IMR-90 (cell line): ENCODE measurements around the gene PDIA2. TPM values are rescaled to one million over a fixed set of nuclear protein-coding genes. Genes with fewer than 3 reads are reported as not detected.
"Not testable (repeated sequence)": the region's sequence is repeated elsewhere in the genome, so short reads cannot be mapped to it uniquely, and the experiment has no call there.

Experiments used
- ATAC-seq: fragments of 200-7000 bp; cut with Tn5 transposase; 2 replicates; pipeline ENCODE4 v1.9.1; 2020; ENCODE audit warnings: low read depth, mild to moderate bottlenecking, moderate library complexity
- BruUV-seq: library from RNA; stranded (reverse); fragments of 400-500 nt; replicated peaks from 2 replicates; lab custom pipeline; 2021; lab: Mats Ljungman, UMichigan
- CTCF ChIA-PET: fragments of 300-600 bp; formaldehyde crosslinking; extraction: SDS; loops from one replicate; lab custom pipeline; 2021; ENCODE audit warnings: antibody characterized with exemption; lab: Yijun Ruan, JAX
- POLR2A ChIA-PET: fragments of 300-600 bp; sonication (Branson Sonifier 250); formaldehyde crosslinking; loops from one replicate; lab custom pipeline; 2022; ENCODE audit warnings: antibody characterized with exemption; ENCODE audit not compliant: unreplicated experiment; lab: Charles Lee
- DNase-seq: peaks from one replicate; pipeline ENCODE4 v3.0.0; 2013
- H2AFZ ChIP-seq: replicated peaks from 2 replicates; pipeline ENCODE3; 2013; ENCODE audit warnings: low read length, mild to moderate bottlenecking; ENCODE audit not compliant: poor library complexity
- H2AK5ac ChIP-seq: 2 replicates; pipeline ENCODE4 v1.6.1; 2013; ENCODE audit warnings: low read depth, low read length, inconsistent platforms
- H2AK9ac ChIP-seq: replicated peaks from 2 replicates; pipeline ENCODE3; 2013; ENCODE audit warnings: mild to moderate bottlenecking, low read depth, low read length, moderate library complexity; ENCODE audit not compliant: poor library complexity
- H2BK120ac ChIP-seq: 2 replicates; pipeline ENCODE4 v1.6.1; 2013; ENCODE audit warnings: low read depth, low read length, inconsistent platforms
- H2BK15ac ChIP-seq: 3 replicates; pipeline ENCODE4 v1.6.1; 2013; ENCODE audit warnings: low read depth, low read length, inconsistent platforms
- H2BK20ac ChIP-seq: 2 replicates; pipeline ENCODE4 v1.6.1; 2013; ENCODE audit warnings: low read depth, mild to moderate bottlenecking, inconsistent platforms, low read length, moderate library complexity
- H2BK5ac ChIP-seq: 2 replicates; pipeline ENCODE4 v1.6.1; 2013; ENCODE audit warnings: mild to moderate bottlenecking, low read depth, low read length, inconsistent platforms; ENCODE audit not compliant: poor library complexity, severe bottlenecking
- H3K14ac ChIP-seq: replicated peaks from 2 replicates; pipeline ENCODE4 v1.6.1; 2013; ENCODE audit warnings: low read depth, low read length, inconsistent platforms
- H3K18ac ChIP-seq: 2 replicates; pipeline ENCODE4 v1.6.1; 2013; ENCODE audit warnings: low read depth, low read length, control low read depth
- H3K23ac ChIP-seq: 2 replicates; pipeline ENCODE4 v1.6.1; 2013; ENCODE audit warnings: low read depth, low read length, inconsistent platforms
- H3K27ac ChIP-seq: 2 replicates; pipeline ENCODE4 v1.5.1; 2013; ENCODE audit warnings: mild to moderate bottlenecking, control low read depth, low read length; ENCODE audit not compliant: insufficient read depth
- H3K27me3 ChIP-seq: 2 replicates; pipeline ENCODE4 v1.6.1; 2013; ENCODE audit warnings: low read length; ENCODE audit not compliant: control insufficient read depth, insufficient read depth
- H3K36me3 ChIP-seq: 2 replicates; pipeline ENCODE4 v1.6.1; 2013; ENCODE audit warnings: low read length, mixed read lengths; ENCODE audit not compliant: control insufficient read depth, insufficient read depth
- H3K4ac ChIP-seq: 2 replicates; pipeline ENCODE4 v1.6.1; 2013; ENCODE audit warnings: low read depth, low read length, inconsistent platforms
- H3K4me1 ChIP-seq: 2 replicates; pipeline ENCODE4 v1.6.1; 2013; ENCODE audit warnings: low read length, mixed read lengths; ENCODE audit not compliant: control insufficient read depth, insufficient read depth
- H3K4me2 ChIP-seq: 2 replicates; pipeline ENCODE4 v1.6.1; 2013; ENCODE audit warnings: low read depth, mild to moderate bottlenecking, control low read depth, low read length, moderate library complexity
- H3K4me3 ChIP-seq: 2 replicates; pipeline ENCODE4 v1.5.1; 2013; ENCODE audit warnings: low read depth, mild to moderate bottlenecking, control low read depth, low read length, moderate library complexity; ENCODE audit not compliant: insufficient read depth
- H3K56ac ChIP-seq: 2 replicates; pipeline ENCODE4 v1.6.1; 2013; ENCODE audit warnings: low read length, inconsistent platforms; ENCODE audit not compliant: insufficient read depth; ENCODE audit errors: extremely low read depth
- H3K79me1 ChIP-seq, 2 experiments: 2 replicates each; pipeline ENCODE4 v1.6.1; 2013; ENCODE audit warnings: low read length in 2 of 2, inconsistent platforms in 1 of 2, low read depth in 1 of 2
- H3K9ac ChIP-seq: 2 replicates; pipeline ENCODE4 v1.6.1; 2013; ENCODE audit warnings: low read depth, low read length, control low read depth
- H3K9me1 ChIP-seq: 2 replicates; pipeline ENCODE4 v1.6.1; 2013; ENCODE audit warnings: low read length, inconsistent platforms; ENCODE audit not compliant: insufficient read depth
- H3K9me3 ChIP-seq: 2 replicates; pipeline ENCODE4 v1.6.1; 2013; ENCODE audit warnings: low read length; ENCODE audit not compliant: control insufficient read depth, insufficient read depth
- H4K20me1 ChIP-seq: 2 replicates; pipeline ENCODE4 v1.6.1; 2013; ENCODE audit warnings: low read length, inconsistent platforms; ENCODE audit not compliant: insufficient read depth
- H4K5ac ChIP-seq: 2 replicates; pipeline ENCODE4 v1.6.1; 2013; ENCODE audit warnings: mild to moderate bottlenecking, low read depth, low read length, control low read depth
- H4K8ac ChIP-seq, 2 experiments: 2 replicates each; pipeline ENCODE4 v1.6.1; 2013; ENCODE audit warnings: low read depth in 2 of 2, low read length in 2 of 2, control low read depth in 1 of 2, inconsistent platforms in 1 of 2
- H4K91ac ChIP-seq: 2 replicates; pipeline ENCODE4 v1.6.1; 2013; ENCODE audit warnings: low read depth, low read length, inconsistent platforms; ENCODE audit not compliant: insufficient read depth
- WGBS, 2 experiments: methylation state at CpG; one replicate each; pipeline versions ENCODE4 v1.1.5 to v1.1.7; 2013; ENCODE audit warnings: missing lambda C conversion rate in 2 of 2; ENCODE audit not compliant: insufficient read length in 1 of 2; ENCODE audit errors: extremely low coverage in 2 of 2; 5-methylcytosine and 5-hydroxymethylcytosine counted together
- dilution Hi-C: fragments of 300-500 bp; cut with HindIII; formaldehyde crosslinking; loops from one replicate; pipeline ENCODE4 v1.14.3; 2018; ENCODE audit warnings: low sequenced_read_pairs; ENCODE audit not compliant: unreplicated experiment
- in situ Hi-C: fragments of 300-500 bp; cut with MboI; formaldehyde crosslinking; loops from 3 replicates; pipeline ENCODE4 v1.14.3; 2019; ENCODE audit warnings: low sequenced_read_pairs, inconsistent platforms, mixed read lengths
- intact Hi-C: fragments of 100-400 bp; cut with micrococcal nuclease; formaldehyde crosslinking; loops from 2 replicates; pipeline ENCODE4 v1.10.0; 2022
- polyA plus RNA-seq, 3 experiments: library from polyadenylated mRNA; depleted of rRNA; stranded (reverse); fragments of >200 nt; gene quantifications; 2 replicates each; pipeline ENCODE4 v1.2.3, GENCODE V29; 2012; ENCODE audit warnings: low replicate concordance in 1 of 3
- total RNA-seq: library from RNA; depleted of rRNA; stranded (reverse); fragments of >200 nt; gene quantifications from 2 replicates; pipeline ENCODE4 v1.2.3, GENCODE V29; 2012

PDIA2 gene
- total and polyA plus RNA-seq, 2 of the 4 experiments (the other 2 are of a cell fraction), result 0.17 TPM; not detected in 1

DNA sequence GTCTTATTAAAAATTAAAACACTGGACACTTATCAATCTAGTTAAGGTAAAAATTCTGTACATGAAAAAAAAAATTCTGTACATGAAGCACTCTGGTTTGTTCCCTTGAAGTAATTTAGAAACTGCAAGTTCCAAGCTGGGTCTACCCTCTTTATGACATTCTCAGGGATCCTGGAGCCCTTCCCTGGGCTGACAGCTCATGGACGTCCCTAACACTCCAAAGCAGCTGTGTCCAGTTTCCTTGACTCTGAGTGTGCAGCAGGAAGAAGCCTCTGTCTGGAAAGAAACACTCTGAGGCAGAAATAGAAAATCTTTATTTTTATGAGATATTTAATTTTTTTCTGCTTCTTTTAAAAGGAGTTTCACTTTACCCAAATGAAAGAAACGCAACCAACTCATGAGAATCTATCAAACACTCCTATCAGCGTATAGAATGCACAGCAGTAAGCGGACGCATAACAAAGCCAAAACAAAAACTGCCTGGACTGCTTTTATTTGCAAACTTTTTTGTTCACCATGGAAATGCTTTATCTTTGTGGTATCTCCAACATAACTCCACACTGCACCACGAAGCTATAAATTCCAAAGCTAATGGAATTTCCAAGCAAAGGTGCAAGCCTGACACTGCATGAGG is 48.3 kb downstream of the PDIA2 start:
- peaks cover 33 to 76% of the 10 kb centered on the region in 2 experiments for H3K79me1 ChIP-seq
- ATAC-seq (peak; percentile 57), DNase-seq (peak; percentile 44)
- H3K18ac ChIP-seq, H3K9ac ChIP-seq, H2AK5ac ChIP-seq, H4K8ac ChIP-seq, H4K5ac ChIP-seq, H2BK120ac ChIP-seq, H2BK15ac ChIP-seq, H3K36me3 ChIP-seq, H2BK5ac ChIP-seq, H2AFZ ChIP-seq, H3K14ac ChIP-seq, H3K23ac ChIP-seq, H3K4me3 ChIP-seq, H3K27me3 ChIP-seq, H3K9me3 ChIP-seq, in situ Hi-C loops, dilution Hi-C loops, CTCF ChIA-PET, H3K4ac ChIP-seq, H3K27ac ChIP-seq, H2AK9ac ChIP-seq, BruUV-seq, H3K56ac ChIP-seq, H4K91ac ChIP-seq, H2BK20ac ChIP-seq: not testable (repeated sequence)
- H4K20me1 ChIP-seq, result peaks cover 71% of the 10 kb centered on the region
- H3K4me1 ChIP-seq, result peaks cover 22% of the 10 kb centered on the region
- POLR2A ChIA-PET, result interaction anchor here (0.5 kb wide), 1 partner anchor 21 kb away, joined by 4 read pairs; the partner anchor contains the start of gene AXIN1
- no CpG with 5 or more reads among the region's 6 CpGs for WGBS, 2 experiments
- peak overlapping the region; percentile 14 for H3K4me2 ChIP-seq
- intact Hi-C loops, result loop anchor here (5.0 kb wide), 1 partner anchor 89 kb away; no protein-coding TSS in a partner anchor
- H3K9me1 ChIP-seq, result peaks cover 34% of the 10 kb centered on the region
